SHP77 (cell line): ENCODE data around the gene EME1.
A peak's percentile ranks its signal among the peaks of the same experiment; 100 is the strongest.
"Not testable (repeated sequence)": the region's sequence is repeated elsewhere in the genome, so short reads cannot be mapped to it uniquely, and the experiment has no call there.

ENCODE experiments used
- DNase-seq, 2 experiments: peaks; one replicate each; lab custom pipeline; 2025; lab: John Stamatoyannopoulos, UW

EME1 gene

DNA sequence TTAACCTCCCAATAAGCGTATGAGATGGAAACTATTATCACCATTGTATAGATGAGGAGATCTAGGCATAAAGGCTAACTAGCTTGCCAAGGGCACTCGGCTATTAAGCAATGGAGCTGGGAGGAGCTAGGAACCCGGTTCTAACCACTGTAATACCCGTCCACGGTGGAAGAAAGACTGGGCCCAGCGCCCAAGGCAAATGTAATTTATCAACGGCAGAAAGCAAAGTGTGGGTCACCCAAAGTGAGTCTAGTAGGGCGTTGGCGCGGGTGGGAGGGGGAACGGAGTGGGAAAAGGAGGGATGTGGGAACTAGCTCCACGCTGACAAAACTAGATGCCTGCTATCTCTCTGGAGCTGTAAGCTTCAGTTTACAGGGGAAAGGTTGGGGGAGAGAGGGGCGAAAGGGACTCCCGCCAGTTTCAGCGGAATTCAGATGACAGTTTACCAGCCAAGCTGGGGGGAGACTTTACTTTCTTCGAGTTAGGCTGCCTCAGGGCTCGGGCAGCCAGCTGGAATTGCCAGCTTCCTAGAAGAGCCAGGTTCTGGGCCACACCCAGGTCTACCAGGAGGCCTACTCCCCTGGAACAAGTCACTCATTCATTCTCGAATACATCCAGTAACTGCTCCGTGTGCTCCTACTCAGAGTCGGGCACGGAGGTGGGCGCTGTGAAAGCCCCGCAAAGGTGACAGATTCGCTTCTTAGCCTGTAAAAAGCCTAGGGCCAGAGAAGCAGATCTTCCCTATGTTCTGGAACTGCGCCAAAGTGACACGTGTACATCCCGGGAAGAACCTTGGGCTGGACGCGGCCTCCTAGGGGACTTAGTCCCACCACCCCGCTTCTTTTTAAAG lies 23.5 kb downstream of the EME1 start:
- peak in 1 of 2 experiments; percentile 26 for DNase-seq

DNA sequence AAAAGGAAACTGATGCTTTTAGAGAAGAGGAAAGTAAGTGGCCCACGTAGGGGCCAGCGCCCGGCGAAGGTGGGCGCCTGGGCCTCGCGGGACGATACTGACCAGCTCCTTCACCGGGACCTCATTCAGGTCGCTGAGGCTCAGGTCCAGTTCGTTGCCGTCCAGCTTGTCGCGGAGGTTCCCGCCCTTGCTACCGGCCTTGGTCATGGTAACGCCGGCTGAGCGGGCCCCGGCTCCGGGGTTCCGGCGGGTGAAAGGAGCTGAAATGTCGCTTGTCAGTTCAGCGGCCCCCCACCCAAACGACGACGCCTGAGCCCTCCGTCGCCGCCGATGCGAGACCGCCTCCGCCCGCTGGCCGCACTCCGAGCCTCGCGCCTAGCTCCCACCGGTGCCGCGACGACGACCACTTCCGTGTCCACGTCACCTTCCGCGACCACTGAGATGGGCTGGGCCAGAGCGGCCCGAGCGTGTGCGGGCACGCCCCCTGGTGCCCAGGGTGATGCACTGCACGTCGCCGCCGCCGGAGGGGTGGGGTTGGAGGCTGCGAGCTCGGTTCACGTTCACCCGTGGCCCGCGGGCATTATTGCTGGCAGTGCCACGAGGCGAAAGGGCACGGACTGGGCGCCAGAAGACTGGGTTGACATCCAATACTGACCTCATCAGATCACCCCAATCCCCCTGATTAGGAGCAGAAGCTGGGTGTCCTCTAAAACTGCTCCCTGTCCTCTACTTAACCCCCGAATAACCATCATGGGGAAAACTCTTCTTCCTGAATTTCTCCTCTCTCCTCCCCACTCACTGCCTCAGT lies 24.3 kb downstream of the EME1 start, which contains the start of gene LRRC59:
Gene LRRC59 (minus strand): TSS at position 413 of the 808 bp plus-strand sequence. CDS start 206 bp downstream, at position 207.
- peak; percentile 72 to 73 for DNase-seq

DNA sequence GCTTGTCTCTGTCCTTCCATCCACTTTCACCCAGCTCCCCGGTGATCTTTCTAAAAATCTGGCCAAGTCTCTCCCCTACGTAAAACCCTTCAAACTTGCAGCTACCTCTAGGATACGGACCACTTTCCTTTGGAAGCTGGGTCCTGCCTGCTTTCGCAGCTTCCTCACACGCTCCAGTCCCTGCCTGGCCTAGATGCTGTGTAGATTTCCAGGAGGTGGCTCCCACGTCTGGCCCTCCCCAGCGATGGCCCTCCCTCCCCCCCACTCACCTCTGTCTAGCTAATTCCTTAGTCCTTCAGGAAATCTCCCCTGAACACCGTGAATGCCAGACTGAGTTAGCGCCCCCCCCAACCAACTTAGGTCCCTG lies 24.9 kb downstream of the EME1 start:
- DNase-seq = no peak

DNA sequence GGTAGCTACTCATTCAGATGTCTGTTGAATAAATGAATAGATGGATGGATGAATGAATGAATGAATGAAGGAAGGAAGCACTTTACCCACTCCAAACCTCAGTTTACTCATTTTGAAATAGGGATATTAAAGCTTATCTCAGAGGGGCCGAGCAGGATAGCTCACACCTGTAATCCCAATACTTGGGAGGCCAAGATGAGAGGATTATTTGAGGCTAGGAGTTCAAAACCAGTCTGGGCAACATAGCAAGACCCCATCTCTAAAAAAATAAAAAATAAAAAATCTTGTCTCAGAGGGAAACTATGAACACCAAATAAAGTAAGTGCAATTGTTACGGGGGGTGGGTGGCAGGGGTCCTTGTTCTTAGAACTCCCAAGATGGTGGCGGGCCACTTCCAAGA lies 25.6 kb downstream of the EME1 start:
- not testable (repeated sequence) for DNase-seq

DNA sequence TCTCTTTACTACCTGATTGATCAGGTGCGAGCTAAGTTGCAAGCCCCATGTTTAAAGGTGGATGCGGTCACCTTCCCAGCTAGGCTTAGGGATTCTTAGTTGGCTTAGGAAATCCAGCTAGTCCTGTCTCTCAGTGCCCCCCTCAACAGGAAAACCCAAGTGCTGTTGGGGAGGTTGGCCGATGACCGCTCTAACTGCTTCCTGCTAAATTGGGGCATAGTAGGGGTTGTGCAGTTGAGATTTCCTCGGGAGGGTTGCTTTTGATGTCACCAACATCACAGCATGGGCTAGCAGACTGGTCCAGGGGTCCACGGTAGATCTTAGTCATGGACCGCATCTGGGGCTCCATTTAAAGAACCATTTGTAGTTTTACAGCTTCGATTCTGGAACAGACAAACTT lies 26.6 kb downstream of the EME1 start:
- not testable (repeated sequence) for DNase-seq

DNA sequence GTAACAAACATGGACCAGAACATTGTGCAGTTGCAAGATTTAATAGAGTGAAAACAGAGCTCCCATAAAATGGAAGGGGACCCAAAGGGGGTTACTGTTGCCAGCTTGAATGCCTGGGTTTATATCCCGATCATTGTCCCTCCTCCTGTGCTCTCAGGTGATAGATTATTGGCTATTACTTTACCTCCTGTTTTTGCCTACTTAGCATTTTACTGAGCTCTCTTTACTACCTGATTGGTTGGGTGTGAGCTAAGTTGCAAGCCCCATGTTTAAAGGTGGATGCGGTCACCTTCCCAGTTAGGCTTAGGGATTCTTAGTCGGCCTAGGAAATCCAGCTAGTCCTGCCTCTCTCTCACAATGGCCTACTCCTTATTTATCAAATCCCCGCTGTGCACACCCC lies 32.3 kb downstream of the EME1 start:
- not testable (repeated sequence) for DNase-seq

DNA sequence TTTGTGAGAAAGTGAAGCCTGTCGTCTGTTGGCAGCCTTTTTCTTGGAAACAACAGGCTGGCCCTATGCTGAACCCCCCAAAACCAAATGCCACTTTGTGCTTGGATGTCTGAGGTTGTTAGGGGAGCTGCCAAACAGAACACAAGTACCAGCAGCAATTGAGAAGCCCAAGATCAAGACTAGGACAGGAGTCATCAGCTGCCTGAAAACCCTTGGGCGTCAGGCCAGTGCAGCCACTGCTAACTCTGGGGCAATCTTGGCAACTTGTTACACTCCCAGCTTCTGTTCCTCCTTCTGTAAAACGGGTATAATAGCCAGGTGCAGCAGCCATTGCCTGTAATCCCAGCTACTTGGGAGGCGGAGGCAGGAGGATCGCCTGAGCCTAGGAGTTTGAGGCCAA lies 33.5 kb downstream of the EME1 start:
- DNase-seq = no peak

DNA sequence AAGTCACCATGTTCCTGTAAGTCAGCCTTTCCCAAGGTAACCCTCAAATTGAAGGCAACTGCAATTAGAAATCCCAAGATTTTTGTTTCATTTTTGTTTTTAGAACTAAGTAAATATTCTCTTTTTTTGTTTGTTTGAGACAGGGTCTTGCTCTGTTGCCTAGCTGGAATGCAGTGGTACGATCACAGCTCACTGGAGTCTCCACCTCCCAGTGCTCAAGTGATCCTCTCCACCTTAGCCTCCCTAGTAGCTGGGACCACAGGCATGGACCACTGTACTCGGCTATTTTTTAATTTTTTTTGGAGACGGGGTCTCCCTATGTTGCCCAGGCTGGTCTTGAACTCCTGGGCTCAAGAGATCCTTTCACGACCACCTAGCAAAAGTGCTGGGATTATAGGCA lies 34.9 kb downstream of the EME1 start:
- no peak for DNase-seq

DNA sequence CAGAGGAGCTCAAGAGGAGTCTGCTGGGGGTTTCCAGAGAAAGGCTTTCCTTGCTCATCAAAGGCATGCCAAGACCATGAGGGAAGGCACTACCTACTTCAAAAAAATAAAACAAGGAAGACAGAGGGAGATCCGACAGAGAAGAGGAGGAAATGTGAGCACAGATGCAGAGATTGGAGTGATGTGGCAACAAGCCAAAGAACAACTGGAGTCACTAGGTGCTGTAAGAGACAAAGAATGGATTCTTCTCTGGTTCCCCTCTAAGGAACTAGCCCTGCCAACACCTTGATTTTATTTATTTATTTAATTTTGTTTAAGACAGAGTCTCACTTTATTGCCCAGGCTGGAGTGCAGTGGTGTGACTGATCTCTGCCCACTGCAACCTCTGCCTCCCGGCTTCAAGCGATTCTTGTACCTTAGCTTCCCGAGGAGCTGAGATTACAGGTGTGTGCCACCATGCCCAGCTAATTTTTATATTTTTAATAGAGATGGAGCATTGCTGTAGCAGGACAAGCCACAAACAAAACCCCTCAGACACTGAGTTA lies 39.2 kb downstream of the EME1 start:
- DNase-seq = no peak

DNA sequence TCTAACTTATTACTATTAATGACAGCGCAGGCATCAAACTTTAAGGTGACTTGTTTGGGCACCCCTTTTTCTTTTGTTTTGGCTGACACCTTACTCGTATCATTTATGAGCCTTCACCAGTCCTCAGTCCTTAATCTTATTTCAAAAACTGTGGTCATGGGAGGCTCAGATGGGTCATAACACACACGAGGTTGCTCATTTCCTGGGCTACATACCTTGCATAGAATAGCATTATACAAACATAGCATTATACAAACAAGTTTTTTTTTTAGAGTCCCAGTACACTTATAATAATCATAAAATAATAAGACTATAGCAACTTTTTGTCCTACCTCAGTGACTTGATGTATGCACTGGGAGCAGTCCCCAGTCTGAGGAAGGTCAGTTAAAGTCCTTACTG lies 41.8 kb downstream of the EME1 start:
- DNase-seq = no peak

DNA sequence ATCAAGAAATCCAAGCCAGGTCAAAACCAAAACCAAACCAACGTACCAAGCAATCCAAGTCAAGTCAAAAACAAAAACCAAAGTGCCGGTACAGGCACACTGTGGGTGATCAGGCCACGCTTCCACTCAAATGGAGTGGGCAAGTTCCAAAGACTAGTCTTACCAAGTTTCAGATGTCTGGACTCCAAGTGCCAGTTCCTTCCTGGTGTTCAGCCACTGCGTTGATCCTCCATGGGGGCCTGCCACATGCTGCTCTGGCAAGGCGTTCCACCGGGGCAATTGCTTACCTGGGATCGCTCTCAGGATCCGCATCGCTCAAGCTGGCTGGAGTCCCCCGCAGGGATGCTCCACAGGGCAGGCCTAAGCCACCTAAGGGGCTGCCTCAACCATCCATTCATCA lies 46.5 kb downstream of the EME1 start:
- not testable (repeated sequence) for DNase-seq

DNA sequence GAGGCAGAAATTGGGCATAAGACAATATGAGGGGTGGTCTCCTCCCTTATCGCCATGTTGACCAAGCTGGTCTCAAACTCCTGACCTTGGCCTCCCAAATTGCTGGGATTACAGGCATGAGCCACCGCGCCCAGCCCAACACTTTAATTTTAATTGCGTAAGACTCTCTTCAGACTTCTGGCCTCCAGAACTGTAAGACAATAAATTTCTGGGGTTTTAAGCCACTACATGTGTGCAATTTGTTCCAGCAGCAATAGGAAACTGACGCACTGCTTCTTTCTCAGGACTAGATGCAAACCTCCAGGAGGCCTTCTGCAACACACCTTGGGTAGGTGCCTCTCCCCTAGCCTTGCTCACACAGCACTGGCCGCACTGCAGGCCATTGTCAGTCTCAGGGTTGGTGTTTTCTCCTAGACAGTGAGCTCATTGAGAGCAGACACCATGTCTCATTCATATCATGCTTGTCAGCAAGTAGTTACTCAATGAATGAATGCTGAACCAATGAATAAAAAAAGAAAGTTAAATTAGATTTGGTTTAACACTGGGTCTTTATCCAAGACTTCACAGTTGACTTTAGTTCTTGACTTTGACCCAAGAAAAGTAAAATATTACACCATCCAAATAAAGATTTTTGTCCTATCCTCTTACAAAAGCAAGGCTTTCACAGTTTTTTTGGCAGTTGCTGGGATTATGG lies 47.5 kb downstream of the EME1 start:
- DNase-seq = no peak

DNA sequence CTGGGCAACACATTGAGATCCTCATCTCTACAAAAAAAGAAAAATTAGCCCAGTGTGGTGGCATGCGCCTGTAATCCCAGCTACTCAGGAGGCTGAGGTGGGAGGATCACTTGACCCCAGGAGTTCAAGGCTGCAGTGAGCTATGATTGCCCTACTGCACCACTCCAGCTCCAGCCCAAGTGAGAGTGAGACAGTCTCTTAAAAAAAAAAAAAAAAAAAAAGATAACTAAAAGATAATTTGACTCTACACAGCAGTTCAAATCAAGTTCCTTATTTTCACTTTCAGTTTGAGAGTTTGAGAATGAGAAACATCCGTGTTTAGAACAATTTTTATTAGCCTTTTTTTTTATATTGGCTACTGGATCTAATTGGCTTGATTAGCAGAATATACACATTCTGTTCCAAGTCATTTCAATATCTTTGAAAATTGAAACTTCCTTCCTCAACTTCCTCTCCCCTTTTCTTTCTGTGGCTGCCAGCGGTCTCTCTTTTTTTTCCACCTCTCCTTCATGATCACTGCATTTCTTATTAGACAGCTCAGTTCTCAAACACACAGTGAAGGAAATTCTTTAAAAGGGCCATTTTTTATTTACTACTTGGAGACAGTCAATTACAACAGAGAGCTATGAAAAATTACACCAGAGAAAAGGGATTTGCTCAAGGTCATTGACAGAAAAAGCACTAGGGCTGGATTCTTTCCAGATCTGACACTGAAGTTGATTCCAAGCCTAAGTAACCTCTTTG lies 48.5 kb downstream of the EME1 start:
- no peak for DNase-seq

DNA sequence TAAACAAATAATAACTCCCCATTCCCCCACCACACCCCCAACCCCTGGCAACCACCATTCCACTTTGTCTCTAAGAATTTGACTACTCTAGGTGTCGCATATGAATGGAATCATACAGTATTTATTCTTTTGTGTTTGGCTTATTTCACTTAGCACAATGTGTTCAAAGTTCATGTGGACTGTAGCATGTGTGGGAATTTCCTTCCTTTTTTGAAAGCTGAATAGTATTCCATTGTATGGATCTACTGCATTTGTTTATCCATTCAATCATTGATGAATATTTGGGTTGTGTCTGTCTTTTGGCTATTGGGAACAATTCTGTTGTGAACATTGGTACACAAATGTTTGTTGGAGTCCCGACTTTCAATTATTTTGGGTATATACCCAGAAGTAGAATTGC lies 49.7 kb downstream of the EME1 start:
- DNase-seq = no peak

DNA sequence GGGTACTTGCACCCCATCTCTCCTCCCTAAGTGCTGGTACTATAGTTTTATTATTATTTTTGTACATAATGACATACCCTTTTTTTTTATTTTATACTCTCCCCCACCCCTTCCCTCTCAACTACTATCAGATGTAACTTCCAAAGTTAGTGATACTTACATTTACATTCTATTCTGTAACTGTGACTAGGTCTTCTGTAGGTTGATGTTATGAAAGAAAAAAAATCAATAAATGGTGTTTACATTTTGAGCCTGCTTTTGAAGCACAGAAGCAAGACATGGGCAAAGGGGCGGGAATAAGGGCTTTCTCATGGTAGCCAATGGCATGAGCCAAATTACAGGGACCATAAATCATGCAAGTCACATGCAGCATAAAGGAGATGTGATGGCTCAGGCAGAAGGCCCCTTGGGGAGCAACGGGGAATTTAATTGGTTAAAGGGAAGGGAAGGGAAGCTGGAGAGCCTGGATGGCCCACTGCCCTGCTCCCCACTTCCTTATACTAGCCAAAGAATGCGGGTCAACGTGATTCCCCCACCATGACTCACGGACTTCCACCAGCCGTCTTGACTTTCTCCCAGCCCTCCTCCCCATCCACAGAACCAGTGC lies 50.6 kb downstream of the EME1 start:
- DNase-seq = peak; percentile 37 to 47

DNA sequence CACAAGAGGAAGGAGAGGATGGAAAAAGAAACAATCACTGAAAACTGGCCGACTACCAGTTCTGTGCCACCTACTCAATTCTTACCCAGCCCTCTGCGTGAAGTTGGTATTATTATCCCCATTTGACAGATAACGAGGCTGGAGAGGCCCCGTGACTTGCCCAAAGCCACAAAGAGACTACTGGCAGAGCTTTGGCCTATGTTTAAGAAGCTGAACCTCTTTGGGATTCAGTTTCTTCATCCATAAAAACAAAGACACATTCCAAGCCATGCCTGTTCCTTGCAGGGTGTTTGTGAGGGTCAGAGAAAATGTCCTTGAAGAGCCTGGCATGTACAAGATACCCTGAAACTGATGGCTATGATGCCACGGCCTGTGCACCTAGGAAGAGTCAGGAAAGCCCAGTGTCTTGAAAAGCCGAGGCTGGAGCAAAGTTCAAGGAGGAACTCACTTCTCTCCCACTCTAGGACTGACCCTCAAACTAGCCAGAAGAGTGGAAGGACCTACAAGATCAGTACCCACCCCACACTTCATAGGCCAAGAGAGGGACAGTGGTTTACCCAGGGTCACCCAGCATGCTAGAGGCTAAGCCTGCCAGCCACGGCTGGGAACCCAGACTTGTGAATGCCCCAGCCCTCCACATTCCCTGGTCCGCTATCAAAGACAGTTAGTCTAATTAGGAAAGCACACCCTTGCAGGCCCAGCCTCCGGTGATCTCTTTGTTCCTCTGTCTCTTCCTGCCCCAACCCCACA lies 51.4 kb downstream of the EME1 start:
- no peak for DNase-seq

DNA sequence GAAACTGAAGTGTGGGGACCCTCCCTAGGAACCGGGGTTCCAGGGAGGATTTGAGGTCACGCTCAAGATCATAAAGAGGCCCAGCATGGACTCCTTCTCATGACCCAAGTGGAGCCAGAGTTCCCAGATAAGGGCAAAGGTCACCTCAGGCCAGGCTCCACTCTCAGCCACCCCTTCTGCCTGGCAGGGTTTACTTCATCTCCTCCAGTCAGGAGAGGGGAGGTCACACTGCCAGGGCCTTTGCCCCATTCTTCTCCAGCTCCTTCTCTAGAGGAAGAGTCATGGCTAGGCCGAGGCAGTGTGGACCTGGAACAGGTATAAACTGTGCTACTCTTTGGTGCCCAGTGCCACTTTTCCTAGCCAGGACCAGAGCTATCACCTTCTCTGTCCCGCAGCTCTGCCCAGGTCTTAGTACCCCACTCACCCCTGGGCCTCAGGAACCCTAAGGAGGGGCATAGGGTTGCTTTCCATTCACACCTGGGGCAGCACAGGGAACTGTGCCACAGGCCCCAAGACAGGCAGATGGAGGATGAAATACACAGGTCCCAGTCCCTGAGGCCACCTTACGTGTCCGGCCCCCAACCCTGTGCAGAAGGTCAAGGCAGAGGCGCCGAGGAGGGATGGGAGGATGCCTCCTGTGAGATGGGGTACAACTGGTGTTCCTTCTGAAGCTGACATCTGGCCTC lies 52.1 kb downstream of the EME1 start:
- DNase-seq = no peak

DNA sequence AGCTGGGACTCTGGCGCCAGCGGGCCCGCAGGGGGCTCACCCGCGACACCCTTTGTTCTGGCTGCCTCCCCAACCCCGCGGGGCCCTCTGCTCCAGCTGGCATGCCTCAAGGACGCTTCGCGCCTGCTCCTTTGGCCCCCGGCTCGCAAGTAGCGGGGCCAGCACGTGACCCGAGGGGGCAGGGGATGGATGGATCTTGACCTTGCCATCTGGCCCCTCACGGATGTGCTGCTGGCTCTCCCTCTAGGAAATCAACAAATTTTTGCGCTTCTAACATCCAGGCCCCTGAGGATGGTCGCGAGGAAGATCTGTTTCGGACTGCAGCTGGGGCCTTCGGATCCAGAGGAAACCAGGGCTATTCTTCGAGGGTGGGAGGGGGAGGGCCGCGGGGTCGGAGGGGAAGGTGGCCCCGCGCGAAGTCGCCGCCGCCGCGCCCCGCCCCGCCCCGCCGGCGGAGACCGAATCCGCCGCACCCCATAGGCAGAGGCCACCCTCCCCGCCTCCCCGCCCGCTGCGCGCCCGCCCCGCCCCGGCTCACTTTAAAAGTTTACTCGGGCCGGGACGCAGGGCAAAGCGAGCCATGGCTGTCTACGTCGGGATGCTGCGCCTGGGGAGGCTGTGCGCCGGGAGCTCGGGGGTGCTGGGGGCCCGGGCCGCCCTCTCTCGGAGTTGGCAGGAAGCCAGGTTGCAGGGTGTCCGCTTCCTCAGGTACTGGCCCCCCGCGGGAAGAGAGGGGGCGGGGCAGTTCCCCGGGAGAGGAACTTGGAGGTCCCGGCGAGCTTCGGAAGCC lies 52.8 kb downstream of the EME1 start, which contains the start of gene ACSF2:
Gene ACSF2 (plus strand): TSS at position 537 of the 790 bp plus-strand sequence. CDS start 44 bp downstream, at position 581.
- no peak for DNase-seq

DNA sequence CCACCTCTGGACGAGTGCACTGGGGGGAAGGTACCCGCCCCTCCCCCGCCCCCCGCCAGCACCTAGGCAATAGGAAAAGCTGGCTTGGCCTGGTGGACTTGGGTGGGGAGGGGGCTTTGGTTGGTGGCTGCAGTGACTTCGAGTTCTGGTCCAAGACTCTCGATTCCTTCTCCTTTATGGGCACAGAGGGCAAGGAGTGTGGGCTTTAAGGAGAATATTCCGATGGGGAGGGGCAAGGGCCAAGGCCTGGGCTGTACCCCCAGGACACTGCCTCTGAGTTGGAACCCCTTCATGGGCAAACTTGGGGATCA lies 53.4 kb downstream of the EME1 start:
- no peak for DNase-seq
